ENCODE results near the gene FRMPD1.

DNA sequence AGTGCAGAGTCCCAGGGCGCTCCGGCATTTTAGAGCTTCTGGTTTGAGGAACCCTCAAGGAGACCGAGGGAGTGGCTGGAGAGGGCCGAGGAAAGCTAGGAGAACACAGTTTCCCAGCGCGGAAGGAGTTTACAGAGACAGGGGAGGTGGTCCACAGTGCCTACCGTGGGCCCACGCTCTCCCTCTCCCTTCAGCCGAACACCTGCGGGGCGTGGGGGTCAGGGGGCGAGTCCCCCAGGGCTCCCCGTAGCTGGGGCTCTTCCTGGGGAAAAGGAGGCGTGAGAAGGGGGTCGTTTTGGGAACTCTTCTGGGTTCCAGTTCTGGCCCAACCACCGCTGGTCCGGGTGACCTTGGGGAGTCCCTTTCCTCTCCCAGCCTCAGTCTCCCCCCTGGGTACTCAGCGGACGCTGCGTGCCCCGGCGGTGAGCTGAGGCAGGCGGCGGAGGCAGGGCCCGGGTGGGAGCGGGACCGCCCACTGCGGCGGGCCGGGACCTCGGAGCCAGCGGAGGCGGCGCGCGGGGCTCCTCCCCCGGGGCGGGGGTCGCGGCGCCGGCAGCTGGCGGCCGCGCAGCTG, 368 bp upstream of the FRMPD1 start:
- TF ChIP-seq, protein P1, sequence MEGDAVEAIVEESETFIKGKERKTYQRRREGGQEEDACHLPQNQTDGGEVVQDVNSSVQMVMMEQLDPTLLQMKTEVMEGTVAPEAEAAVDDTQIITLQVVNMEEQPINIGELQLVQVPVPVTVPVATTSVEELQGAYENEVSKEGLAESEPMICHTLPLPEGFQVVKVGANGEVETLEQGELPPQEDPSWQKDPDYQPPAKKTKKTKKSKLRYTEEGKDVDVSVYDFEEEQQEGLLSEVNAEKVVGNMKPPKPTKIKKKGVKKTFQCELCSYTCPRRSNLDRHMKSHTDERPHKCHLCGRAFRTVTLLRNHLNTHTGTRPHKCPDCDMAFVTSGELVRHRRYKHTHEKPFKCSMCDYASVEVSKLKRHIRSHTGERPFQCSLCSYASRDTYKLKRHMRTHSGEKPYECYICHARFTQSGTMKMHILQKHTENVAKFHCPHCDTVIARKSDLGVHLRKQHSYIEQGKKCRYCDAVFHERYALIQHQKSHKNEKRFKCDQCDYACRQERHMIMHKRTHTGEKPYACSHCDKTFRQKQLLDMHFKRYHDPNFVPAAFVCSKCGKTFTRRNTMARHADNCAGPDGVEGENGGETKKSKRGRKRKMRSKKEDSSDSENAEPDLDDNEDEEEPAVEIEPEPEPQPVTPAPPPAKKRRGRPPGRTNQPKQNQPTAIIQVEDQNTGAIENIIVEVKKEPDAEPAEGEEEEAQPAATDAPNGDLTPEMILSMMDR (conservative IDR thresholded peaks at IDR 0.05; ENCODE audit: low read length), result no peak
- no peak for TF ChIP-seq EZH2phosphoT487 (IDR thresholded peaks at IDR 0.05; ENCODE audit: borderline replicate concordance)
